Ishikawa (cell line): ENCODE measurements around the gene FOXJ3.
A peak's percentile ranks its signal among the peaks of the same experiment; 100 is the strongest.

ENCODE experiments used
- CEBPB ChIP-seq: IDR thresholded peaks from 2 replicates; pipeline ENCODE4 v1.6.1; 2012
- CREB1 ChIP-seq: IDR thresholded peaks from 2 replicates; pipeline ENCODE4 v1.6.1; 2012; ENCODE audit warnings: low read depth
- EGR1 ChIP-seq: IDR thresholded peaks from 2 replicates; pipeline ENCODE4 v1.6.1; 2012
- EP300 ChIP-seq: IDR thresholded peaks from 2 replicates; pipeline ENCODE4 v1.6.1; 2012; ENCODE audit warnings: borderline replicate concordance
- FOXM1 ChIP-seq: IDR thresholded peaks from 2 replicates; pipeline ENCODE4 v1.6.1; 2012; ENCODE audit warnings: low read depth, borderline replicate concordance
- NFIC ChIP-seq: IDR thresholded peaks from 2 replicates; pipeline ENCODE4 v1.6.1; 2012
- RAD21 ChIP-seq: IDR thresholded peaks from 2 replicates; pipeline ENCODE4 v1.6.1; 2012; ENCODE audit warnings: low read depth
- TAF1 ChIP-seq: IDR thresholded peaks from 2 replicates; pipeline ENCODE4 v1.6.1; 2012; ENCODE audit warnings: low read depth, mild to moderate bottlenecking
- TCF12 ChIP-seq: IDR thresholded peaks from 2 replicates; pipeline ENCODE4 v1.6.1; 2012; ENCODE audit warnings: low read depth
- TEAD4 ChIP-seq: IDR thresholded peaks from 2 replicates; pipeline ENCODE4 v1.6.1; 2012
- YY1 ChIP-seq: IDR thresholded peaks from 2 replicates; pipeline ENCODE4 v1.6.1; 2012; ENCODE audit warnings: low read depth
- ZBTB7A ChIP-seq: IDR thresholded peaks from 2 replicates; pipeline ENCODE4 v1.6.1; 2012; ENCODE audit warnings: low read depth
- TF ChIP-seq, protein P1 (sequence below): IDR thresholded peaks from 2 replicates; pipeline ENCODE4 v1.6.1; 2012; ENCODE audit warnings: low read depth, mild to moderate bottlenecking
- TF ChIP-seq, protein P2 (sequence below): IDR thresholded peaks from 2 replicates; pipeline ENCODE4 v1.6.1; 2012
- TF ChIP-seq, protein P3 (sequence below): IDR thresholded peaks from 2 replicates; pipeline ENCODE4 v1.6.1; 2012

Gene FOXJ3

DNA sequence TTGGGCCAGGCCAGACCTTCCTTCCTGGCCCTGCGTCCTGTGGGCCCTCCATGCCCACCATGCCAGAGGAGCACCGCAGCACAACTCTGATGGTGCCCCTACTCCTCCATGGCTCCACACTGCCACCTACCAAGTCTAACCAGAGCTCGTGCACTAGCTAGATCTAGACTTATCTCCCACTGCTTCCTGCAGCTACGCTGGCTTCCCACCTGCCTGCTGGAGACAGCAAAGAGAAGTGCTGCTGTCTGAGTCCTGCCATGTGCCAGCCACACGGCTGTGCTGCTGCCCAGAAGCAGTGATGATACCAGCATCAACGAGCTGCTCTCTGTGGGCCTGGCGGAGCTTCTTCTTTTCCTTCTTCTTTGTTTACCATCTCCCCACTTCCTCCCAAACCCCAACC lies 177.4 kb downstream of the FOXJ3 start:
- peak; percentile 18; the same call in 1 of the 2 replicates for TF ChIP-seq RAD21
- no peak for TF ChIP-seq TEAD4

DNA sequence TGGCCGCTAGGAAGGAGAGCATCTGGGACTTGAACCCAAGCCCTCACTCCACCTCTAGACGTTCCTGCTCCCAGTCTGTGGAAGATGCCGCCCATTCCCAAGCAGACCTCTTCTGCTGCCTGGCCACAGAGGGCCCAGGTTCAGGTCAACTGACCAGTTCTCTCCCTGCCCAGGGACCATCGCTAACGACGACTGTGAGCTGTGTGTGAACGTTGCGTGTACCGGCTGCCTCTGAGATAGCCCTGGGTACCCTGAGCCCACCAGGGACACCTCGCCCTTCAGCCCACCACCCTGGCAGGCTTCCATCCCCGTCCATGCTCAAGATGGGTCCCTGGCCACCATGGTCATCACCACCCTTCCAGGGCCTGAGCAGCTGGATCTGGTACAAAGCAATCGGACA lies 179.7 kb downstream of the FOXJ3 start:
- no peak for TF ChIP-seq ZBTB7A
- TF ChIP-seq EGR1 = no peak
- TF ChIP-seq RAD21 = no peak
- TF ChIP-seq, protein P1, sequence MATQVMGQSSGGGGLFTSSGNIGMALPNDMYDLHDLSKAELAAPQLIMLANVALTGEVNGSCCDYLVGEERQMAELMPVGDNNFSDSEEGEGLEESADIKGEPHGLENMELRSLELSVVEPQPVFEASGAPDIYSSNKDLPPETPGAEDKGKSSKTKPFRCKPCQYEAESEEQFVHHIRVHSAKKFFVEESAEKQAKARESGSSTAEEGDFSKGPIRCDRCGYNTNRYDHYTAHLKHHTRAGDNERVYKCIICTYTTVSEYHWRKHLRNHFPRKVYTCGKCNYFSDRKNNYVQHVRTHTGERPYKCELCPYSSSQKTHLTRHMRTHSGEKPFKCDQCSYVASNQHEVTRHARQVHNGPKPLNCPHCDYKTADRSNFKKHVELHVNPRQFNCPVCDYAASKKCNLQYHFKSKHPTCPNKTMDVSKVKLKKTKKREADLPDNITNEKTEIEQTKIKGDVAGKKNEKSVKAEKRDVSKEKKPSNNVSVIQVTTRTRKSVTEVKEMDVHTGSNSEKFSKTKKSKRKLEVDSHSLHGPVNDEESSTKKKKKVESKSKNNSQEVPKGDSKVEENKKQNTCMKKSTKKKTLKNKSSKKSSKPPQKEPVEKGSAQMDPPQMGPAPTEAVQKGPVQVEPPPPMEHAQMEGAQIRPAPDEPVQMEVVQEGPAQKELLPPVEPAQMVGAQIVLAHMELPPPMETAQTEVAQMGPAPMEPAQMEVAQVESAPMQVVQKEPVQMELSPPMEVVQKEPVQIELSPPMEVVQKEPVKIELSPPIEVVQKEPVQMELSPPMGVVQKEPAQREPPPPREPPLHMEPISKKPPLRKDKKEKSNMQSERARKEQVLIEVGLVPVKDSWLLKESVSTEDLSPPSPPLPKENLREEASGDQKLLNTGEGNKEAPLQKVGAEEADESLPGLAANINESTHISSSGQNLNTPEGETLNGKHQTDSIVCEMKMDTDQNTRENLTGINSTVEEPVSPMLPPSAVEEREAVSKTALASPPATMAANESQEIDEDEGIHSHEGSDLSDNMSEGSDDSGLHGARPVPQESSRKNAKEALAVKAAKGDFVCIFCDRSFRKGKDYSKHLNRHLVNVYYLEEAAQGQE = no peak
- TF ChIP-seq EP300 = no peak
- TF ChIP-seq TAF1 = no peak
- TF ChIP-seq FOXM1 = no peak

DNA sequence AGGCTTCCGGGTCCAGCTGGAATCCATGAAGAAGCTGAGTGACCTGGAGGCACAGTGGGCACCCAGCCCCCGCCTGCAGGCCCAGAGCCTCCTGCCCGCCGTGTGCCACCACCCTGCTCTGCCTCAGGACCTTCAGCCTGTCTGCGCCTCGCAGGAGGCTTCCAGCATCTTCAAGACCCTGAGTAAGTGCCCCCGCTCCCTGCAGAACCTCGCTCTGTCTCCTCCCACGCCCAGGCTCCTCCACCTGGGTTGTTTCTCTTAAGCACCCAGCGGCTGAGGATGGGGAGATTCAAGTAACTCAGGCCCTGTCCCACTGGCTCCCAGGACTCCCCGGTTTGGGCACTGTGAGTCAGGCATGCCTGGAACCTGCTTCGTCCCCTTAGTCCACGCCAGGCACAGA lies 180.3 kb downstream of the FOXJ3 start:
- TF ChIP-seq, protein P2, sequence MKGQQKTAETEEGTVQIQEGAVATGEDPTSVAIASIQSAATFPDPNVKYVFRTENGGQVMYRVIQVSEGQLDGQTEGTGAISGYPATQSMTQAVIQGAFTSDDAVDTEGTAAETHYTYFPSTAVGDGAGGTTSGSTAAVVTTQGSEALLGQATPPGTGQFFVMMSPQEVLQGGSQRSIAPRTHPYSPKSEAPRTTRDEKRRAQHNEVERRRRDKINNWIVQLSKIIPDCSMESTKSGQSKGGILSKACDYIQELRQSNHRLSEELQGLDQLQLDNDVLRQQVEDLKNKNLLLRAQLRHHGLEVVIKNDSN = no peak
- TF ChIP-seq, protein P3, sequence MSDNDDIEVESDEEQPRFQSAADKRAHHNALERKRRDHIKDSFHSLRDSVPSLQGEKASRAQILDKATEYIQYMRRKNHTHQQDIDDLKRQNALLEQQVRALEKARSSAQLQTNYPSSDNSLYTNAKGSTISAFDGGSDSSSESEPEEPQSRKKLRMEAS = no peak
- TF ChIP-seq RAD21 = no peak
- TF ChIP-seq YY1 = no peak
- no peak for TF ChIP-seq FOXM1
- TF ChIP-seq ZBTB7A = no peak
- no peak for TF ChIP-seq EP300
- TF ChIP-seq TEAD4 = no peak
- no peak for TF ChIP-seq NFIC

DNA sequence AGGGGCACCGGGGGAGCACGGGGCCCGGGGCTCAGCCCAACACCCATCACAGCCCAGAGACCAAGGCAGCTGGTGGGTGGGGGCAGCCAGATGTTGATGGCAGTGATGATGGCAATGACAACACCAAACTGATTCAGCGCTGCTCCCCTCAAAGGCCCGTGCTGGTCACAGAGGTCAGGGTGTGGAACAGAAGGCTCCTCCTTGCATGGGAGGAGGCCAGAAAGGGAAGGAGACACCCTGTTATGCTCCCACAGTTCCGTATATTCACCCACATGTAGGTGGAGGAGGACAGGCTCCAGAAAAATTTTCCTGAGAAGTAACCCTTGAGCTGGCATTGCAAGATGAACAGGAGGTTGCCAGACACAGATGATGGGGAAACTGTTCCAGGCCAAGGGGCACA lies 181.4 kb downstream of the FOXJ3 start:
- TF ChIP-seq NFIC (no peak), EGR1 (no peak), TCF12 (no peak), TAF1 (no peak), EP300 (no peak), CREB1 (no peak), ZBTB7A (no peak), FOXM1 (no peak), TEAD4 (no peak), YY1 (no peak), RAD21 (no peak), CEBPB (no peak)
- TF ChIP-seq, protein P3 = no peak
- TF ChIP-seq, protein P2 = no peak
- TF ChIP-seq, protein P1 = no peak

DNA sequence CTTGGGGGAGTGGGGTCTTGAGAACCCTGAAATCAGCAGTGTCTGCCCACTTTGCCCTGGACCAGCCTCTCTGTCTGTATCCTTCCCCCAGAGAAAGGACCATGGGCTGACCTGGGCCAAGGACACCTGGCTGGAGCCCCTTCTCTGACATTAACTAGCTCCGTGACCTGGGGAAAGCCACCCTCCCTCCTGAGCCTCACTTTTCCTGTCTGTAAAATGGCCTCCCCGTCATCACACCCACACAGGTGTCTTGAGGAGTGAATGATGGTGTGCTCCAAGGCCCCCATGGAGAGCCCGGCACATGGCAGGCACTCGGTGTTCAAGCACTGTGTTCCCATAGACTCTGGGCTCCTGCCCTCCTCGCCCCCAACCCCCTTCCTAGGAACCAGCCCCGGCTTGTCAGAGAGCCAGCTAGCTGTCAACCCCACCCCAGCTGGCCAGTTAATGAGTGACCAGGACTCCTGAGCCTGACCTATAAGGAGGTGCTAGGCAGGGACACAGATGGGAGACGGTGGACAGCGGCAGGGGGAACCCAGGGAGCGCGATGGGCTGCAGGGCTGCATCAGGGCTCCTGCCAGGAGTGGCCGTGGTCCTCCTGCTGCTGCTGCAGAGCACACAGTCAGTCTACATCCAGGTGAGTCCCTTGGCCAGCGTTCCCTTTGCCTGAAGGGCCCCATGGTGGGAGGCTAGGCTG lies 182.0 kb downstream of the FOXJ3 start, which contains the start of gene GUCA2B:
GUCA2B (plus strand) TSS at position 504 of the 694 bp plus-strand sequence; CDS start at position 545, 41 bp downstream.
- TF ChIP-seq, protein P3 = no peak
- TF ChIP-seq FOXM1 (no peak), CEBPB (no peak), ZBTB7A (no peak)

DNA sequence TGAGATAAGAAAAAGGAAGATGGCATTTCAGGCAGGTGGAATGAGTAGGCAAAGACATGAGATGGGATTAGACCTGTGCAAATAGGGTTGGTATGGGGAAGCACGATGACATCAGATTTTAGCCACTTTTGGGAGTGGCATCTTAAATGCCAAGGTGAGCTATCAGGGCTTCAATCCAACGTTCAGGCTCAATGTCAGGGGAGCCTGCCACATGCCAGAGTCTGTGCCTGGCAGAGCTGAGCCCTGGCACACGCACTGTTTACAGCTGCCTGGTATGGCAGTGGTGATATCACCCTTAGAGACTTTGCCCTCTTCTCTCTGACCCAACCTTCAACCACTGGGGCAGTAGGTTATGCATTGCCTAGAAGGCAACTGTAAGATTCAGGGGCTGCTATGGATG lies 182.9 kb downstream of the FOXJ3 start:
- no peak for TF ChIP-seq CEBPB
- TF ChIP-seq EGR1 = no peak
- TF ChIP-seq RAD21 = no peak
